ENCODE measurements around the gene FCHSD2.
"Not testable (repeated sequence)": the region's sequence is repeated elsewhere in the genome, so short reads cannot be mapped to it uniquely, and the experiment has no call there.

Gene FCHSD2

GRCh38 chr11:73002214-73002613 lies 139.9 kb downstream of the FCHSD2 start:
- no peak for DNase-seq

DNA sequence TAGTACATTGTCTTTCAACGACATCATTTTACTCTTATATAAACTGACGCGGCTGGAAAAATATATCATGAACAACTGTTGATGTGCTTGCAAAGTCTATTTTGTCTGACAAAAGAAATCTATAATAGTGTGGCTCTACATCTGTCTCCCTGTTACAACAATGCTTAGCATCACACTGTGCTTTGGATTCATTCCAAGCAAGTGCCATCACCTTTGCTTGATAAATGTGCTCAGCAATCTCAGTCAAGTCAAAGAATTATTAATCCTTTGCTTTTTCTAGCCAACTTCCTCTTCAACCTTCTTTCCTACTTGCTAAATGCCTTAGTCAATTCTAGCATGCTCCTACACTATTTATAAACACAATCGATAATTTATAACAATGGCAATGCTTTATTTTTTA lies 140.5 kb downstream of the FCHSD2 start:
- DNase-seq, result no peak

DNA sequence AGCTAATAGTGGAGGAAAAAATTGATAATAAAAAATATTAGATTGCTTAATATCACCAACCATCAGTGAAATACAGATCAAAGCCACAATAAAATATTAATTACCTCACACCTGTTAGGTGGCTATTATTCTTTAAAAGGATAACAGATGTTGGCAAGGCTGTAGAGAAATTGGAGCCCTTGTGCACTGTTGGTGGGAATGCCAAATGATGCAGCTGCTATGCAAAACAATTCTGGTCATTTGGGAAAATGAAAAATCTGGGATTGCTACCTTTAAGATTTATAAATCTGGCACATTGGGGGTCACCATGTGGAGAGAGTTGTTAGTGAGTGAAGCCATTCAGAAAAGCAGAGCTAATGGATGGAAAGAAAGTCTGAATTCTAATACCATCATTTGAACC lies 143.4 kb downstream of the FCHSD2 start:
- DNase-seq, result no peak

GRCh38 chr11:72996959-72997358 lies 145.2 kb downstream of the FCHSD2 start:
- DNase-seq, result no peak

DNA sequence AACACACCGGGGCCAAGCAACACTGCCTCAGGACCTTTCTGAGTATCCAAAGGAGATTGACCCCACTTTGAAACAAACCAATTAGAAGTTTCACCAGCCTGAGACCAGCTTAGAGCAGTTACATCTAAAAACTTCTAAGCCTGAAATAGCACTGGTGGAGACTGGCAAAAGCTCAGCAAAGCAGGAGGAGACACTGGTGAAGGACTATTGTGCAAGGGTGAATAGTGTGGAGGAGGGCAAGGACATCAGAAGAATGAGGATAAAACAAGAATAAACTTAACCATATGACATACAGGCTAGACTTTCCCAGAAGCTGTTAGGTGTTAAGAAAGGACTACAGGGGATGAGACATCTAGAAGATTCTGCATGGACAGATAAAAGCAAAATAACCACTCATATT lies 152.4 kb downstream of the FCHSD2 start:
- no peak for DNase-seq

DNA sequence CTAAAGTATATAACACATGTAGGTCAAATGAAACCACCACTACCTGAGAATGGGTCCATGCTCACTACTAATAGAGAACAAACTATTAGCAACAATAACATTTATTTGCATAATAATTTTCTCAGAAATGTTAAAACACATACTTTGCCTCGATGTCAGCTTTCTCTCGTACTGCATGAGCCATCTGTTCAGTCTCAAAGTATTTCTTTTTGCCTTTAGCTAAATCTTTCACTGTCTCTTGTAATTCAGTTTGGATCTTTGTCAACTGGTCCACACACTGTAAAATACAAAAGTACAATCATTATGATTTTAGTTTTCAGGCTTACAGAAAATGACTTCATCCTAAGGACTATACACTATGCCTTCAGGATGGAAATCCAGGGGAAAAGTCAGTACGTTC lies 153.3 kb downstream of the FCHSD2 start:
- DNase-seq, result no peak

GRCh38 chr11:72985645-72986044 lies 156.5 kb downstream of the FCHSD2 start:
- DNase-seq, result no peak

- DNase-seq, result no peak
These were observed 157.6 kb downstream of the FCHSD2 start for GRCh38 chr11:72984453-72985077.

- no peak for DNase-seq
These were observed 158.6 kb downstream of the FCHSD2 start for GRCh38 chr11:72983560-72983959.

DNA sequence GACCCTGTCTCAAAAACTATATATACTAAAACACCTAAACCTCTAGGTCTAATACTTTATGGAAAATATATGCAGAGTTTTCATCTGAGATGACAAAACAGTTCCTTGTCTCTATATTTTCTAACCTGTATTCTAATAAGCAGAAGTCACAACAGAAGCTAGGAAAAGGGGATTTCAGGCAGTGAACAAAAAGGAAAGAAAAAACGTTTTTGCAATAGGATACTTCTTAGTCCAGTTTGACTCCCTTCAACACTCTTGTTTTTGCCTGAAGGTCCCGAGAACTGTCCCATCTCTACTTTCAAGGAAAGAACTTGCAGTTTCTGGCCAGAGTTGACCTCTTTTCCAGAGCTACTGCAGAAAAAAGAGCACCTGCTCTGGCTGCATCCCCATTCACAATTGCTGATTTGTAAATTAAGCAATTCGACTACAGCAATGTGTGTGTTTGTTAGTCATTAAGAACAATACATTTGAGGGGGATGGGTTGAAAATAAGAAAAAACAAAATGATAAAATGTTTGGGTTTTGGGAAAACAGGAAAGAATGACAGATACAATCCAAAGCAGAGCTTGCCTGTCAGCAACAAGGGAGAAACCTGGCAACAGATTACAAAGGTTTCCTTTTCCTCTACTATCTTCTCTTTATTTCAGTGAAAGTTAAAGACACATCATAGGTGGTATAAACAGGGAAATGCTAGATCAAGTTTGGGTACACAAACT lies 160.0 kb downstream of the FCHSD2 start:
- DNase-seq, result no peak

- DNase-seq, result no peak
These were observed 161.0 kb downstream of the FCHSD2 start for GRCh38 chr11:72981080-72981479.

DNA sequence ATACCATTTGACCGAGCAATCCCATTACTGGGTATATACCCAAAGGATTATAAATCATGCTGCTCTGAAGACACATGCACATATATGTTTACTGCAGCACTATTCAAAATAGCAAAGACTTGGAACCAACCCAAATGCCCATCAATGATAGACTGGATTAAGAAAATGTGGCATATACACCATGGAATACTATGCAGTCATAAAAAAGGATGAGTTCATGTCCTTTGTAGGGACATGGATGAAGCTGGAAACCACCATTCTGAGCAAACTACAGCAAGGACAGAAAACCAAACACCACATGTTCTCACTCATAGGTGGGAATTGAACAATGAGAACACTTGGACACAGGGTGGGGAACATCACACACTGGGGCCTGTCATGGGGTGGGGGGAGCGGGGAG lies 164.3 kb downstream of the FCHSD2 start:
- DNase-seq, result not testable (repeated sequence)

GRCh38 chr11:72976522-72976892 lies 165.6 kb downstream of the FCHSD2 start:
- not testable (repeated sequence) for DNase-seq

- DNase-seq, result no peak
These were observed 166.2 kb downstream of the FCHSD2 start for GRCh38 chr11:72975778-72976521.

DNA sequence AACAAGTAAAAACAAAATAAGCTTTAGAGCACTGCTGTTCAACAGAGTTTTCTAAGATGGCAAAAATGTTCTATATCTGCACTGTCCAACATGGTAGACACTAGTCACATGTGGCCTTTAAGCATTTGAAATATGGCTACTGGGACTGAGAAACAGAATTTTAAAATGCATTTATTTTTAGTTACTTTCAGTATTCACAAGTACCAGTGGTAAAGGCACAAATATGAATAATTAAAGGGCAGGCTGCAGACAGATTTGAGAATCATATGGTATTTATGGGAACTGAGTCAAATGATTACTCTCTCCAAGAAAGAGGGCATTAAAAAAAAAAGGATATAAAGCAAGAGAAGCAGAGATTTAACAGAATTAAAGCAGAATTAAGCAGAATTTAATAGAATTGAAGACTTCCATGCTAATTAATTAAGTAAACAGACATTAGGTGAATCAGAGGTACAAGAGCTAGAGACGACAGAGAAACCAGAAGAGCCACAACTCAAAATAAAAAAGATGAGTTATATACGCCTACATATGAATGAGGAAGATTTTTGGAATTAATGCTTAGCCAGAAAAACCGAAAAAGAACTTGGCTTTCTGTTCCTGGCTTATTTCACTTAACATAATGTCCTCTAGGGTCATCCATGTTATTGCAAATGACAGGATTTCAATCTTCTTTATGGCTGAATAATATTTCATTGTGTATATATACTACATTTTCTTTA lies 167.5 kb downstream of the FCHSD2 start:
- DNase-seq, result no peak

GRCh38 chr11:72972496-72973128 lies 169.5 kb downstream of the FCHSD2 start:
- DNase-seq, result no peak

DNA sequence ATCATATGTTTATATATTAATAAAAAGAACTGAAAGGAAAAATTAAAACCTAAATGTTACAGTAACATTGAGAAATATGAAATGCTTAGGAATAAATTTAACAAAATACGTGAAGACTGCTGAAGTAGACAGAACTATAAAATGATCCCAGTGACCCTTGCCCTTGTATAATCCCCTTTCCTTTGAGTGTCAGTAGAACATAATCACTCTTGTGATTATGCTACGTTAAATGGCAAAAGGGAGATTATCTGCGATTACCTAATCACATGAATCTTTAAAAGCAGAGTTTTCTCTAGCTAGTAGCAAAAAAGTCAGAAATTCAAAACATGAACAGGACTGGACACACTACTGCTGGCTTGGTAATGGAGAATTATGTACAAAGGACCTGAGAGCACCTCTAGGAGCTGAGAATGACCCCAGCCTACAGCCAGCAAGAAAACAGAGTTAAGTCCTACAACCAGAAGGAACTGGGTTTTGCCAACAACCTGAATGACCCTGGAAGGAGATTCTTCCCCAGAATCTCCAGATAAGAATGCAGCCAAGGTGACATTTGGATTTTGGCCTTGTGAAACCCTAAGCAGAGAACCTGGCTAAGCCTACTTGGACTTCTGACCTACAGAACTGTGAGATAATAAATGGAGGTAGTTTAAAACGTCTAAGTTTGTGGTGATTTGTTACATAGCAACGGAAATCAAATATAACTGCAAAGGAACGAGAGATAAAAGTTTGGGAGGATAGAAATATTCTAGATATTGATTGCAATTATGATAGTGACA lies 170.7 kb downstream of the FCHSD2 start:
- DNase-seq, result no peak

GRCh38 chr11:72970557-72971118 lies 171.5 kb downstream of the FCHSD2 start:
- DNase-seq, result no peak

GRCh38 chr11:72969894-72970335 lies 172.2 kb downstream of the FCHSD2 start:
- DNase-seq, result no peak

DNA sequence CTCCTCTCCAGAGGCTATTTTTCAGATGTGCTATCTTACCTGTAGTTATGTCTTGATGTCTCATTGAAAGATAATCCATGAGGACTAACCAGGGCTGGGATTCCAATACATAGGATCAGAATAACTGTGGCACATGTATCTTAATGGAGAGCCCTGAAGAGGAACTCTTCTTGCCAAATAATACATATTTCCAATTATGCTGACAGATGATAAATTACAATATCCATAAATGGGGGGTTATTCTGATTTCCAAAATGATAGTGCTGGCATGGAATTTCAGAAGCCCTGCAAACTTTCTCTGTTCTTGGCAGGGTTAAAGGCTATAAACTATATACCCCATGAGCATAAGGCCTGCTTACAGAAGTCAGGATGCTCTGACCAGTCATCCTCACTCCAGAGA lies 173.7 kb downstream of the FCHSD2 start:
- DNase-seq, result no peak

- DNase-seq, result no peak
These were observed 176.4 kb downstream of the FCHSD2 start for GRCh38 chr11:72965672-72966071.

GRCh38 chr11:72962717-72963116 lies 179.4 kb downstream of the FCHSD2 start:
- DNase-seq, result no peak

All from T-helper 9 cell (primary cell).